Measurements from ENCODE around the gene ACSM6.
"Not testable (repeated sequence)": the region's sequence is repeated elsewhere in the genome, so short reads cannot be mapped to it uniquely, and the experiment has no call there.

ACSM6 gene

GRCh38 chr10:95214793-95215192 is 20.8 kb downstream of the ACSM6 start:
- no peak for DNase-seq (ENCODE audit: low read depth in 2 of 2)

- DNase-seq (ENCODE audit: low read depth in 2 of 2) = no peak
Measured at GRCh38 chr10:95217476-95217875, 23.4 kb downstream of the ACSM6 start.

- DNase-seq (ENCODE audit: low read depth in 2 of 2) = no peak
Measured at GRCh38 chr10:95220539-95220938, 26.5 kb downstream of the ACSM6 start.

- DNase-seq (ENCODE audit: low read depth in 2 of 2) = no peak
Measured at GRCh38 chr10:95221124-95221523, 27.1 kb downstream of the ACSM6 start.

- DNase-seq (ENCODE audit: low read depth in 2 of 2) = no peak
Measured at GRCh38 chr10:95225136-95225535, 31.1 kb downstream of the ACSM6 start.

GRCh38 chr10:95228934-95229723 is 35.1 kb downstream of the ACSM6 start:
- not testable (repeated sequence) for DNase-seq (ENCODE audit: low read depth in 2 of 2)

GRCh38 chr10:95229724-95230627 is 35.9 kb downstream of the ACSM6 start:
- DNase-seq (ENCODE audit: low read depth in 2 of 2) = no peak

GRCh38 chr10:95230677-95231586 is 36.9 kb downstream of the ACSM6 start:
- DNase-seq (ENCODE audit: low read depth in 2 of 2) = peak; percentile 37 to 51

GRCh38 chr10:95233377-95234034 is 39.5 kb downstream of the ACSM6 start:
- no peak for DNase-seq (ENCODE audit: low read depth in 2 of 2)

GRCh38 chr10:95234951-95235350 is 40.9 kb downstream of the ACSM6 start:
- no peak for DNase-seq (ENCODE audit: low read depth in 2 of 2)

GRCh38 chr10:95235676-95236067 is 41.6 kb downstream of the ACSM6 start:
- DNase-seq (ENCODE audit: low read depth in 2 of 2) = no peak

GRCh38 chr10:95236068-95236903 is 42.2 kb downstream of the ACSM6 start:
- no peak for DNase-seq (ENCODE audit: low read depth in 2 of 2)

GRCh38 chr10:95237376-95238170 is 43.5 kb downstream of the ACSM6 start:
- DNase-seq (ENCODE audit: low read depth in 2 of 2) = no peak

GRCh38 chr10:95240096-95240495 is 46.1 kb downstream of the ACSM6 start:
- DNase-seq (ENCODE audit: low read depth in 2 of 2) = not testable (repeated sequence)

- DNase-seq (ENCODE audit: low read depth in 2 of 2) = no peak
Measured at GRCh38 chr10:95240811-95241210, 46.8 kb downstream of the ACSM6 start.

GRCh38 chr10:95241533-95241932 is 47.5 kb downstream of the ACSM6 start:
- DNase-seq (ENCODE audit: low read depth in 2 of 2) = no peak

GRCh38 chr10:95242581-95243317 is 48.7 kb downstream of the ACSM6 start:
- DNase-seq (ENCODE audit: low read depth in 2 of 2) = peak in 1 of 2 donors; percentile 7

GRCh38 chr10:95243318-95243617 is 49.2 kb downstream of the ACSM6 start:
- DNase-seq (ENCODE audit: low read depth in 2 of 2) = no peak

GRCh38 chr10:95244152-95244551 is 50.1 kb downstream of the ACSM6 start:
- no peak for DNase-seq (ENCODE audit: low read depth in 2 of 2)
